Medulla oblongata (tissue), 1 donor: ENCODE results near the gene EFCC1.
"Not testable (repeated sequence)": the region's sequence is repeated elsewhere in the genome, so short reads cannot be mapped to it uniquely, and the experiment has no call there.

ENCODE experiments used
- DNase-seq: peaks from one replicate; pipeline ENCODE4 v3.0.0-alpha.2; 2015; ENCODE audit errors: extremely low spot score

The EFCC1 gene

DNA sequence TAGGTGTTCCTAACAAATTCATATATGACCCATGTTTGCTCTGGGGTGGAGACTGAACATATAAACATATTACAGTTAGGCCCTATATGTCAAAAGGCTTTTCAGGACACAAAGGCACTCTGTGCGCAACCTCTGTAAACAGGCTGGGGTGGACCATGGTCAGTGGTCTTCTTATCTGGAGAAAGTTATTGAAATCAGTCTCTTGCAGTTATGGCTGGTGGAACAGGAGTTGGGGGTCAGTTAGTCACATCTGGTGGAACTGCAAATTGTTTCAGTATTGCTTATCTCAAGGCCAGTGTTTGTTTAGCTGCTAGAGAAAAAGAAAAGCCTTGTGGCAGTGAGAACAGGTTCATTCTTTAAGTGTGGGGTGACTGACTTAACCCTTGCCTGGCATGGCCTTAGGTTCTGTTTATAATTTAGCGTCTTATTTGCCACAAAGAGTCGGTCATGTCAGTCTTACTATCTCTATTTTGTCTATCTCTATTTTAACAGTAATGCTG, 53.6 kb downstream of the EFCC1 start:
- no peak for DNase-seq

DNA sequence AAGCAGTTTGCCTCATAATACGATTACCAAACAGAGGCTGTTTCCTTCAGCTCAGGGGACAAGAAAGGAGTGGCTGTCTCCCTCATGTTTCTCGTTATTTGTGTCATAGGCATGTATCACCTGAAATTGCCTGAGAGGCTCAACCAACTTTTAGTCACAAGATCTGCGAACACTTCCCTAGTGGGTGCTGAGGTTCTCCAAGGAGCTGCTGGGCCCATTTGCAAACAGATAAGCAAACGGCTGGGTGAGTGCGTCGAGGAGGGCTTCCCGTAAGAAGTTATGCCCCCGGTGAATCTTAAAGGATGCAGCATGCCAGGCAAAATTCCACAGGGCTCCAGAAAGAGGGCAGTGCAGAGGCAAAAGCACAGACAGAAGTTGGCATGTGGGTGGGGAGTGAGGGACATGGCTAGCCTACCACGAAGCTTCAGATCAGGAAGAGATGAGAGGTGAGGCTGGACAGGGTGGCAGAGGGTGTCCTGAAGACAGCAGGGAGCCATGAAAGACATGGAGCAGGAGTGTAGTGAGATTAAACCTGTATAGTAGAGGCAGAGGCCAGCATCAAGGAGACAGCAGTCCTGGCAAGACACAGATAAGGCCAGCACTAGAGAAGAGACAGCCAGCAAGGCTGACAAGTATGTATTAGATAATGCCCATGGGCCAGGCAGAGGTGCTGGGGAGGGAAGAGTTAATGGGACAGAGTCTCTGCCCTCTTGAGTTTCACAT, 55.5 kb downstream of the EFCC1 start:
- no peak for DNase-seq

DNA sequence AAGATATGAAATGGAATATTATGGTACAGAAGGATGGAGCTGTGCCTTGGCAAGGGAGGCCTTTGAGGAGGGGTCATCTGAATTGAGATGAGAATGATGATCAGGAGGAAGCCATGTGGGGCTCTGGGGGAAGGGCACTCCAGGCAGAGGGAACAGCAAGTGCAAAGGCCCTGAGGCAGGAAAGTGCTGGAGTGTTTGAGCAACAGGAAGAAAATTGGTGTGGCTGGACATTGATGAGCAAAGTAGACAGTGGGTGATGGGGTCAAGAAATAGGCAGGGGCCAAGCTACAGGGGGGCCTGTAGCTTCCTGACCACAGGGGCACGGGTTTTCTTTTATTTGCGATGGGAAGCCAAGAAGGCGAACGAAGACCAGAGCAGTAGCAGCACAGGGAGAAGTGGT, 56.1 kb downstream of the EFCC1 start:
- DNase-seq, result no peak

DNA sequence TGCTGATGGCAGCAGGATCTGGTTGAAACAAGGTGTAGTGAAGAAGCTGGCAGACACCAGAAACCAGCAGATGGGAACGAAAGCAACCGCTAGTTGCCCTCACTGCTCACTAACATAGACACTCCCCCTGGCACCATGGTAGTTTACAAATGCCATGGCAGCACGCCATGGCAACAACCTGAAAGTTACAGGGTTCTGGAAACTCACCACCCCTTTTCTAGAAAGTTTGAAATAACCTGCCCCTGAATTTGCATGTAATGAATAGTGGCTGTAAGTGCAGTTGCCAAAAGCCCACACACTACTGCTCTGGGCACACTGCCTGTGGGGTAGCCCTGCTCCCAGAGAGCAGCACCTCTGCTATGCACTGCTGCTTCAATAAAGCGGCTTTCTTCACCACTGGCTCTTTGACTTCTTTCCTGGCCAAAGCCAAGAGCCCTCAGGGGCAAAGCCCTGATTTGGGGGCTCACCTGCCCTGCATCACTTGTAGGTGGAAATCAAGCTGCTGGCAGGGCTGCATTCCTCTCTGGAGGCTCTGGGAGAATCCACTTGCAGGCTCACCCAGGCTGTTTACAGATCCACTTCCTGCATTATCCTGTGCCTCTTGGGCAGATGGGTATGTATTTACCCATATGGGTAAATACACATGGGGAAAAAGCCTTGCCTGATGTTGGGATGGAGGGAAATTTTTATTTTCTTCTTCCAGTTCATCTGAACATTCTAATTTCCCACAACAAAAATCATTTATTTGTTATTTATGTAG, 57.5 kb downstream of the EFCC1 start:
- DNase-seq, result peak; percentile 71

DNA sequence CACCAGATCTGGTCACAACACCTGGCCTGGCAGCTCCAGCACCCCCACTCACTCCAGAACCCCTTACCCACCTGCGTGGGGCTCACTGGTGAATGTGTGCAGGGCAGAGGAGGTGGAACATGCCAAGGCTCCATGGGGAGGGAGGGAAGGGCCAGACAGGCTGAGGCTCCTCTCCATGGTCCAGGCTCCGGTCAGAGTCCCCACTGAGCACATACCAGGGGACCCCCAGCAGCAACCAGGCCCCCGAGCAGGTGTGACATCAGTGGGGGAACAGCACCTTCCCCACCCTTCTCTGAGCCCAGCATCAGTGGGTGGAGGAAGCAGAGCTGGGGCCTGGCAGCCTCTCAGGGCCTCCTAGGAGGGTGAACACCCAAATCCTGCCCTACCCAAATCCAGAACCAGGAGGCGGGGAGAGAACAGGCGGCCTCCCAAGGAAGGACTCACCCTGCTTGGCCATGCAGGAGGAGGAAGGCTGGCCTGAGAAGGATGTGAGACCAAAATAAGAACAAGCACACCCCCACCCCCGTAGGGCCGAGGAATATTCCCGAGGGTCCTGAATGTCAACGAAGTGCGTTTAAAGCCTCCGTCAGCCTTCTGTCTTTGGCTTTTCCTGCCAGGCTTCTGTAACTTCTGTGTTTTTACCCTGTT, 58.3 kb downstream of the EFCC1 start:
- DNase-seq, result no peak

DNA sequence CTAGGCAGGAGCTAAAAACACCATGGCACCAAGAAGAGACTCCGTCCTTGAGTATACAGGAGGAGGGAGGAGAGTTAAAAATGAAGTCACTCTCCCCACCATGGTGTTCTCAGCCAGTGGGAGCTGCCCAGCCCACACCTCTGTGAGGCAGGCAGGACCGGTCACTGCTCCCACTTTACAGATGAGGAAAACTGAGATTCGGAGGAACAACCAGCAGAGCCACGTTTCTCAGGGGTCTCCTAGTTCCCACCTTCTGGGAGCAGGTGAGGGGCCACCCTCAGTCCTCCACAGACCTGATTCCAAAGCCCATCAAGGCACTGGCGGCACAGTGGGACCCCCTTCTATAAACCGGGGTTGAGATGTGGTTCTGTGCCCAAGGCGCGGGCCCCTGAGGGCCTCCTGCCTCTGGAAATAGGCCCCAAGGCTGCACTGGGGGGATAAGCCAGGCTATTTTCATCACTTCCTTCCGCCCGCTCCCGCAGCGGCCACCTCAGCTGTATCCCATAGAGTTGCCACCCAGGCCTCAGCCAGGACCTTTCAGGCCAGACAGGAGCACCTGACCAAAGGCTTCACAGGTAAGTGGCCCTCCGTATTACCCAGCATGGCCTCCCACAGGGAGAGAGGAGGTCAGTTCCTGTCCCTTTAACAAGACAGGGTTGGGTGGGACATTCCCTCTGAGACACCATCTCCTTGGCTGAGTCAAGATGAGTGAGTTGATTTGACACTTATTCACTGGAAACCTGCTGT, 59.3 kb downstream of the EFCC1 start, which contains the start of gene GP9:
Gene GP9 (plus strand): TSS at position 504 of the 747 bp plus-strand sequence. CDS start 961 bp downstream, outside the sequence.
- DNase-seq, result no peak

DNA sequence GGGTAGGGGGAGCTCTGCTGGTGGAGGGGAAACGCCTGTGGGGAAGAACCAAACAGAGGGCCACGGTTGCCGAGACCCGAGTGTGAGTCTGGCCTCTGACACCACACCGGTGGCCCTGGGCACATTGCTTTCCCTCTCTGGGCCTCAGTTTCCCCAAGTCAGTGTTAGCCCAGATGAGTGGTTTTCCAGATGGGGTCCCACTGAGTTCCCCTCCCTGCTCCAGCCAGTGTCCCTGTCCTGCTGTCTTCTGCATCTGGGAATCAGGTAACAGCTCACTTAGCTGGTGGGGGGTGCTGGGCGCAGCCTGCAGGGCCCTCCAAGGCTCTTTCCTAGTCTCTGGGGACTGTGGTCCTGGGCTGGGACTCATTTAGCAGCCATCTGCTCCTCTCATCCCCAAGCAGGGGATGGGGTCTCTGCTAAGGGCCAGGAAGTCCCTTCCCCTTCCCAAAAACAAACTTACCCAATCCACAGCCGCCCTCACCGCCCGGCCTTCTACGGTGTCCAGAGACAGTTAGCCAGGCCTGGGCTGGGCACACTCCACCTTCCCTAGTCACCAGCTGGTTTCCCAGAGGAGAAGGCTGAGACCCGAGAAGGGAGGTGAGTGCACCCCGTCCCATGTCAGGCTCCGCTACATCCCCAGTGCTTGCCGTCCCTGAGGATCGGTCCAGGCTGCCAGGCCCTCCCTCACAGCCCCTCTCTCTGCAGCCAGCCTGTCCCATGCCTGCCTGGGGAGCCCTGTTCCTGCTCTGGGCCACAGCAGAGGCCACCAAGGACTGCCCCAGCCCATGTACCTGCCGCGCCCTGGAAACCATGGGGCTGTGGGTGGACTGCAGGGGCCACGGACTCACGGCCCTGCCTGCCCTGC, 60.2 kb downstream of the EFCC1 start:
- no peak for DNase-seq

DNA sequence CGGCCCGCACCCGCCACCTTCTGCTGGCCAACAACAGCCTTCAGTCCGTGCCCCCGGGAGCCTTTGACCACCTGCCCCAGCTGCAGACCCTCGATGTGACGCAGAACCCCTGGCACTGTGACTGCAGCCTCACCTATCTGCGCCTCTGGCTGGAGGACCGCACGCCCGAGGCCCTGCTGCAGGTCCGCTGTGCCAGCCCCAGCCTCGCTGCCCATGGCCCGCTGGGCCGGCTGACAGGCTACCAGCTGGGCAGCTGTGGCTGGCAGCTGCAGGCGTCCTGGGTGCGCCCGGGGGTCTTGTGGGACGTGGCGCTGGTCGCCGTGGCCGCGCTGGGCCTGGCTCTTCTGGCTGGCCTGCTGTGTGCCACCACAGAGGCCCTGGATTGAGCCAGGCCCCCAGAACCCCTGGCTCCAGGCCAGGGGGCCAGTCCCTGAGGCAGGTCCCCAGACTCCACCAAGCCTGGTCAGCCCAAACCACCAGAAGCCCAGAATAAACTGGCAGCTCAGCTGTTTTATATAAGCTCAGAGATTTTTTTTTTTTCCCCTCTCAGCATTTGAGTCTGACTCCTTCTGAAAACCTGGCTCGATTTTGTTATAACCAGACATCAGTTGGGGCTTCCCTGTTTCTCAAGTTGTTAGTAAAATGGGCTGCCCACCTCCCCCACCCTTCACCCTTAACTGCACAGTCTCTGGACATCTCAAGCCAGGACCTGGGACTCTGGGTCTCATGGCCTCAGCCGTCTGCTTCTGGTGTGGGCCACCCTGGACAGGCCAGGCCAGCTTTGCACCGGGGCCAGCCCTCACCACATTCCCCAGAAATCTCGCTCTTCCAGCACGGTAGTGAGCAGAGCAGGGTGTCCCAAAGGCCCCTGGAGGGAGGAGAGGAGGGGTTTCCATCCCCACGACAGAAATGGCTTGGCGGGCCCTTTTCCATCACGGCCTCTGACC, 61.1 kb downstream of the EFCC1 start:
- no peak for DNase-seq

DNA sequence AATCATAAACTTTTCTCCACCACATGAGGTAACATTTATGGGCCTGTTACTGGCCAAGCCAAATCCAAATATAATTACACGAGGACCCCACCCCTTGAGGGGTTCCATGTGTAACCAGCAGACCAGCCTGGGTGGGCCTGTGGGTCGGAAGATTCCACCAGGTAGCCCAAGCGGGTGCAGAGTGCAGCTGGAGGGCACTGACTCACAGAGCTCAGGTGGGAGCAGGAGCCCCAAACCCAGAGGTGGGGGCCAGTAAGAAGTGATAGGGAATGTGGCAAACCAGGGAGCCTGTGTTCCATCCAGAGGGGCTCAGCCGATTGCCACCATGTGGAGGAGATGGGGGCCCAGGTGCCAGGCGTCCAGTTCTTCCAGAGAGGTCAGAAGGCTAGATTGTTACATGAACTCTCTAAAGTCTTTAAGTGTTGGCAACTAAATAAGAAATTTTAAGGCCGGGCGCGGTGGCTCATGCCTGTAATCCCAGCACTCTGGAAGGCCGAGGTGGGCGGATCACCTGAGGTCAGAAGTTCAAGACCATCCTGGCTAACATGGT, 62.1 kb downstream of the EFCC1 start:
- DNase-seq, result no peak

DNA sequence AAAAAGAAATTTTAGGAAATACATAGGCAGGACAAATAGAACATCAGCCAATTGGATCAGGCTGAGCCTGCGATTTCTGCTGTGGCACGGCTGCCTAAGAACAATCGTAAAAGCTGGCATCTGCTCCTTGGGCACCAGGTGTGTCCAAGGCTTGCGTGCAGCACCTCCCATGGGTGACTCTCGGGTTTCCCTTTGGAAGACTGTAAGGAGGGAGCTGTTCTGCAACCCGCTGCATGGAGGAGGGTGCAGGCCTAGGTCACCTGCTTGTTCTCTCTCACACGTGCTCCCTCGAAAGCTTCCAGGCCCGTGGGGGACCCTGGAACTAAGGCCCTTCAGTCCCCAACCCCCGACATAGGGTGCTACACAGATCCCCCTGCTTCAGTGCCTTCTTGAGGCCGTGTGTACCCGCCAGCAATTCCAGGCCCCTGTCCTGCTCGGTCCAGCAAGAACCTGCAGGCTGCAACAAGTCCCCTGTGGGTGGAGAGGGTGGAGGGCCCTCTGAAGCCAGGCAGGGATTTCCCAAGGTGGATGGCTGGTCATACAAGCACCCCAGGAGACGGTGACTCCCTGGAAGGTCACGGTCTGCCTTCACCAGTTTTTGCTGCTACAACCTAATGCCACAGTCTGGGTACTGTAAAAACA, 62.9 kb downstream of the EFCC1 start:
- no peak for DNase-seq

DNA sequence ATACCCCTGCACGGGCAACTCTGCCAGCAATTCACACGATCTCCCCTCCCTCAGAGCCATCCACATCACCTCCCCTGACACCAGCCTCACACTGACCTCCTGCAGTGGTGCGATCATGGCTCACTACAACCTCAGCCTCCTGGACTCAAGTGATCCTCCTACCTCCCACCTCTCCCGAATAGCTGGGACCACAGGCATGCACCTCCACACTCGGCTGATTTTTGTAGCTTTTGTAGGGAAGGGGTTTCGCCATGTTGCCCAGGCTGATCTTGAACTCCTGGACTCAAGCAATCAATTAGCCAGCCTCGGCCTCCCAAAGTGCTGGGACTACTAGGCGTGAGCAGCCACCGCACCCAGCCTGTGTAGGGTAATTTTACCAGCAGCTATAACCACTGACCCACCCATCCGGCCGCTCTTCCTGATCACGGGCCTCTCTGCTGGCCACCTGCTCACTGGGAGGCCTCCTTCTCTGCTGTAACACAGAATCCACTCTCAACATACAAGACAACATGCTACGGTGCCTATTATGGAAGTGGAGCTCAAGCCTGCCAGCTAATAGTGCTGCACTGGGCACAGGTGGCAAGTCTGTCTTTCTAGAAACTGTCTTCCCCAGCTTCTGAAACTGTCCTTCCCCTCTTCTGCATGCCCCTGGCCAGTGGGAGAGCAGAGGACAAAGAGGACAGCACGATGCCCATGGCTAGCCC, 64.1 kb downstream of the EFCC1 start:
- no peak for DNase-seq

DNA sequence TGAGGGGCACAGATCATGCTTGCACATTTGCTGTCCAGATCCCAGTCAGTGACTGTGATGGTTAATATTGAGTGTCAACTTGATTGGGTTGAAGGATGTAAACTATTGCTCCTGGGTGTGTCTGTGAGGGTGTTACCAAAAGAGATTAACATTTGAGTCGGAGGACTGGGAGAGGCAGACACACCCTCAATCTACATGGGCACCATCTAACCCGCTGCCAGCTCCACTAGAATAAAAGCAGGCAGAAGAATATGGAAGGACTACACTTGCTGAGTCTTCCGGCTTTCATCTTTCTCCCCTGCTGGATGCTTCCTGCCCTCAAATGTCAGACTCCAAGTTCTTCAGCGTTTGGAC, 64.6 kb downstream of the EFCC1 start:
- no peak for DNase-seq

DNA sequence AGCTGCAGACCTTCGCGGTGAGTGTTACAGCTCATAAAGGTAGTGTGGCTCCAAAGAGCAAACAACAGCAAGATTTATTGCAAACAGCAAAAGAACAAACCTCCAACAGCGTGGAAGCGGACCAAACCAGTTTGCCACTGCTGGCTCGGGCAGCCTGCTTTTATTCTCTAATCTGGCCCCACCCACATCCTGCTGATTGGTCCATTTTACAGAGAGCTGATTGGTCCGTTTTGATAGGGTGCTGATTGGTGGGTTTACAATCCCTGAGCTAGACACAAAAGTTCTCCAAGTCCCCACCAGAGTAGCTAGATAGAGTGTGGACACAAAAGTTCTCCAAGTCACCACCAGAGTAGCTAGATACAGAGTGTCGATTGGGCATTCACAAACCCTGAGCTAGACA, 66.6 kb downstream of the EFCC1 start:
- DNase-seq, result not testable (repeated sequence)

DNA sequence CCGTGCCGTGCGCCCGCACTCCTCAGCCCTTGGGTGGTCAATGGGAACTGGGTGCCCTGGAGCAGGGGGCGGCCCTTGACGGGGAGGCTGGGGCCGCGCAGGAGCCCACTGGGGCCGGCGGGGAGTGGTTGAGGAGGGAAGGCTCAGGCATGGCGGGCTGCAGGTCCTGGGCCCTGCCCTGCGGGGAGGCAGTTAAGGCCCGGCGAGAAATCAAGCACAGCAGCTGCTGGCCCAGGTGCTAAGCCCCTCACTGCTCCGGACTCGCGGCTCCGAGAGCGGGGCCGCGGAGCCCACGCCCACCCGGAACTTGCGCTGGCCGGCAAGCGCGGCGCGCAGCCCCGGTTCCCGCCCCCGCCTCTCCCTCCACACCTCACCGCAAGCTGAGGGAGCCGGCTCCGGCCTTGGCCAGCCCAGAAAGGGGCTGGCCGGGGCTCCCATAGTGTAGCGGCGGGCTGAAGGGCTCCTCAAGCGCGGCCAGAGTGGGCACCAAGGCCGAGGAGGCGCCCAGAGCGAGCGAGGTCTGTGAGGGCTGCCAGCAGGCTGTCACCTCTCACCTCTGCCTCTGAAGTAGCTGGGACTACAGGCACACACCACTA, 67.3 kb downstream of the EFCC1 start:
- DNase-seq, result no peak

DNA sequence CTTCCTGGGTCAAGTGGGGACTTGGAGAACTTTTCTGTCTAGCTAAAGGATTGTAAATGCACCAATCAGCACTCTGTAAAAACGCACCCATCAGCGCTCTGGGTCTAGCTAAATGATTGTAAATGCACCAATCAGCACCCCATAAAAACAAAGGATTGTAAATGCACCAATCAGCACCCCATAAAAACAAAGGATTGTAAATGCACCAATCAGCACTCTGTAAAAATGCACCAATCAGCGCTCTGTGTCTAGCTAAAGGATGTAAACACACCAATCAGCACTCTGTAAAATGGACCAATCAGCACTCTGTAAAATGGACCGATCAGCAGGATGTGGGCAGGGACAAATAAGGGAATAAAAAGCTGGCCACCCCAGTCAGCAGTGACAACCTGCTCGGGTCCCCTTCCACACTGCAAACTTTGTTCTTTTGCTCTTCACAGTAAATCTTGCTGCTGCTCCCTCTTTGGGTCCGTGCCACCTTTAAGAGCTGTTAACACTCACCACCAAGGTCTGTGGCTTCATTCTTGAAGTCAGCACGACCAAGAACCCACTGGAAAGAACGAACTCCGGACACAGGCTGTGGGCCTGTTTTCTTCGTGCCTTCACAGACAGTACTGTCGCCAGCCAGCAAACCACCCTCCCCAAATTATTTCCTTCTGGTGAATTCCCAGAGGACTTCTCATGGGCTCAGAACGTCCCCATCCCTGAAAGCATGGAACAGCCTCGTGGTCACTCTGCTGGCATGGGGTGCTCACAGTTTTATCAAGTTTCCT, 68.4 kb downstream of the EFCC1 start:
- DNase-seq, result not testable (repeated sequence)

DNA sequence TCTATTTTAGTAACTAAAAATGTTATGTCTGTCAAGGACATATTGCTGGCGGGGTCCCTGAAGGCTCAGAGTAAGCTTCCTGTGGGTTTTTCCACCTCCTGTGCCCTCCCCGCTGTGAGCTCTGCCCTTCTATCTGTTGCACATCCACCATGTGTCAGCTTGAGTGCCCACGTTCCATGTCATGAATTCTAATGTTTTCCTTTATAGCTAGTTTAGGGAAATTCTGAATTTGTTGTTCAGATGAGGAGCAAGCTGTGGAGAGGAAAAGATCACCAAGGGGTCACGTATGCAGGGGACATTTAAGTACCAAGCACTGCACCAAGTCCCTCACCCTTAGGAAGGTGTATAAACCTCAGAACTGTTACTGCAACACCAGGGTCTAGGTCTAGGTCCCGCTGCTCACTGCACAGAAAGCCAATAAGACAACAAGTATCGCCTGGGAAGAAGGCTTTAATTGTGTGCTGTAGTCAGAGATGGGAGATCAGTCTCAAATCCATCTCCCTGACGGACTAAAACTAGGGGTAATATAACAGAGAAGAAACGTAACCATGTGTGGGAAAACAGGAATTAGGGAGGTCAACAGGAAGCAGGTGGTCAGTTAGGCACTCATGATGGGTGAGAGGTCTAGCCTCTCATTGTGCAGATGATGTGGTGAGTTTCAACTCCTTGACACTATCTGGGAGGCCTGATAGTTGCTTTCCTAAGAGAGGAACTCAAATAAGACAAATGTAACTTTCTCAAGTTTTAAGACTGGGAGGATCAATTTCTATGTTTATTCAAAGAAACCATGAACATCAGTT, 69.2 kb downstream of the EFCC1 start:
- no peak for DNase-seq
